Midbrain (tissue), 1 donor: ENCODE measurements around the gene EPHA10.
"Not testable (repeated sequence)": the region's sequence is repeated elsewhere in the genome, so short reads cannot be mapped to it uniquely, and the experiment has no call there.

ENCODE experiments used
- DNase-seq: peaks from one replicate; lab custom pipeline; 2025; lab: John Stamatoyannopoulos, UW

The EPHA10 gene

DNA sequence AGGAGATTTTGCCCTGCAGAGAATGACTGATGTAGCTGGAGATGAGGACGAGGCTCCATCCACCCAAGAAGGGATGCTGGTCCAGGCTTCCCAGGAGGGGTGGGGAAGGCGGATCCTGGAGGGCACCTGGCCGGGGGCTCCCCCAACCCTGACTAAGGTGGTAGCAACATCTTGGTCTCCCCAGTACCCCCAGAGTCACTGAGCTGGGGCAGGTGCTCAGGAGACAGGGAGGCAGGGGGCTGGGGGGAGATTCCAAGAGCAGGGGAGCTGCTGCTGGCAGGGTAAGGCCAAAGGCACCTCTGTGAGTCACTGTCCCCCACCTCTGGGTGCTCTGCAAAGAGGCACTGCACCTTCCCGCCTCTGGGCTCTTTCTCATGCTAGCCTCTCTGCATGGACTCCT, 48.6 kb downstream of the EPHA10 start:
- DNase-seq = no peak

DNA sequence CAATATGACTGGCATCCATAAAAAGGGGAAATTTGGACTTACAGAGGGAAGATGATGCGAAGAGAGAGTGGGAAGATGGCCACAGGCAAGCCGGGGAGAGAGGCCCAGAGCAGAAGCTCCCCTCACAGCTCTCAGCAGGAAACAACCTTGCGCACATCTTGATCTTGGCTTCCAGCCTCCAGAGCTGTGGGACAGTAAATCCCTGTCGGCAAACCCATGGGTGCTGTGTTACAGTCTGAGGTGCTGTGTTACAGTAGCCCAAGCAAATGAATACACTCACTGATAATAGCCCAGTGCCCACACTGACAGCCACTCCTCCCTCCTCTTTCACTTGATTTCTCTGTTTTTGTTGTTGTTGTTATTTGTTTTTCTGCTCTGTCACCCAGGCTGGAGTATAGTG, 50.2 kb downstream of the EPHA10 start:
- DNase-seq = no peak

DNA sequence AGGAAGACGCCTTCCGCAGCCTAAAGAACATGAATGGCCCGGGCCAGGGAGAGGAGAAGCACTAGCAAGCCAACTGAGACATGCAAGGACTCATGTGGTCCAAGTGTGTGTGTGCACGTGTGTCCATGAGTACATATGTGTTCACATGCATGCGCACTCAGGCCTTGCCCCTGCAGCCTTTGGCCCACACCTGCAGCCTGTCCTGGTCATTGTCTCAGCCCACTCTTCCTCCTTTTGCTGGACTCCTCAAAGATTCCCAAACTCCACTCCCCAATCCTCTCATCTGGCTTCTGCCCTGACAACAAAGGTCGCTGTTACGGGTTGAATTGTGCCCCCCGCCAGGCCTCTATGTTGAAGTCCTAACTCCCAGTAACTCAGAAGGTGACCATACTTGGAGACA, 50.7 kb downstream of the EPHA10 start:
- DNase-seq = no peak

DNA sequence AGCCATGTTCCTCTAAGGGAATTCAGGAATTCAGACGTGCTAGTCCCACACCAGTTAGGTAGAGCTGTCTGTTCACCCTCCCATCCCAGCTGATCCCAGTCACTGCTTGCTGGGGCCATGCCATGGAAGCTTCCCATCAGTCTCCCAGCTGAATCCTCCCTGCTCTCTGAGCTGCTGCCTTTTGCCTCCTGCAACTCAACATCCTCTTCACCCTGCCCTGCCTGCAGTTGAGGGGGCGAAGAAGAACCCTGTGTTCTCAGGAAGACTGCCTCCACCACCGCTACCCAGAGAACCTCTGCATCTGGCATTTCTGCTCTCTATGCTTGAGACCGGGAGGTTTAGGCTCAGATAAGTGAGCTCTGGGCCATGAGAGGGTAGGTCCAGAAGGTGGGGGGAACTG, 56.4 kb downstream of the EPHA10 start:
- DNase-seq = no peak

DNA sequence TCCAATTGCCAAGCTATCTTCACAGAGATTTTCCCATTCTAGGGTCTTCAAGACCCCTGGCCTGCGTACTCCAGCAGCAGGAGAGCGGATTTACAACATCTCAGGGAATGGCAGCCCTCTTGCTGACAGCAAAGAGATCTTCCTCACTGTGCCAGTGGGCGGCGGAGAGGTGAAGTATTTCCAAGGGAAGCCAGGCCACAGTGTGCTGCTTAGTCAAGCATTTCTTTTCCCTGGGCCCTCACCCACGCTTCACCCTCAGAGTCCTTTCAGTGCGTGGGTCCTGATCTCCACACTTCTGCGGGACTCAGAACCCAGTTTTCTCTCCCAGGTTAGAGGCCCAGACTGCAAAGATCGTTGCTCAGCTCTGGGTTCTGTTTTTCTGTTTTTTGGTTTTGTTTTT, 59.5 kb downstream of the EPHA10 start:
- no peak for DNase-seq

DNA sequence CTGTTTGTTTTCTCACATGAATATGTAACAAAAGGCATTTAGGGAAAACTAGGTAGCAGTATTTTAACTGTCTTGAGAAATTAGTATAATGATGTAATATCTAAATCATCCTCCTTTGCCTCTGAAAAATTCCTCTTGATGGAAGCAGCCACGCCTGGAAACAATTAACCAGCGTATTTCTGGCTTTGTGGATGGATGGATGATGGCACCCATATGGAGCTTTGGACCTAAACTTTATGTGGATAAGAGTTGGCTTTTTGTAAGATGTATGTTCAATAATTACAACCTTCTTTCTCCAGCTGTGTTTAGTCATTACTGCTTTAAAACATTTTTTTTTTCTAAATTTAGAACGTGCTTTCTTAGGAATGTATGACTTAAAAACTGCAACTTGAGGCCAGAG, 60.0 kb downstream of the EPHA10 start:
- no peak for DNase-seq

DNA sequence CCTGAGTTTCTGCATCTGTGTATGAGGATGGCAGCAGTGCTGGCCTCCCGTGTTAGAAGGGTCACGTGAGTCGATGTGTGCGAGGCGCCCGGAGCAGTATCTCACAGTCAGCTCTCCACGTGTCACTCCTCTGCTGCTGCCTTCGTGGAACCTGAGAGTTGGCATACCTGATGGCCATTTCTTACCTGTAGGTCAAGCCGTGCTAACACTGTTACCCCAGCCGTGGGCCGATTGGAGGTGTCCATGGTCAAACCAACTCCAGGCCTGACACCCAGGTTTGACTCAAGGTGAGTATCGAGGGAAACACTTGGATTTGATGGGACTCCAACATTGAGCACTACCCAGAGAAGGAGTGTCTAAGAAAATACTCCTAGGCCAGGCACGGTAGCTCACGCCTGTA, 61.9 kb downstream of the EPHA10 start:
- no peak for DNase-seq

DNA sequence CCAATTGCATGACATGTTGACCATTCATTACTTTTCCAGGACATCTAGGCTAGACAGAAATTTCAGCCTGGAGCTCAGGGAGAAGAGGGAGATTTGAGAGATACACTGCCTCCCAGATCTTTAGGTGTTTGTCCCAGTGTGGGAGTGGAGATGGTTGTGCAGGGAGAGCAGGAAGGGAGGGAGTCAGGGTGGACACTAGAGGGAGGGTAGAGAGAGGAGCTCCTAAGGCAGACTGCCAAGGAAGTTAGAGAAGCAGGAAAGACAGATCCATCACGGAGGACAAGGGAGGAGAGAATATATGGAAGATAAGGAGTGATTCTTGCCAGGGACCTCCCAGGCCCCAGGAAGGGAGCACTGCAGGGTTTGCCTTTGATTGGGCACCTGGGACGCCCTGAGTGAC, 63.9 kb downstream of the EPHA10 start:
- no peak for DNase-seq

DNA sequence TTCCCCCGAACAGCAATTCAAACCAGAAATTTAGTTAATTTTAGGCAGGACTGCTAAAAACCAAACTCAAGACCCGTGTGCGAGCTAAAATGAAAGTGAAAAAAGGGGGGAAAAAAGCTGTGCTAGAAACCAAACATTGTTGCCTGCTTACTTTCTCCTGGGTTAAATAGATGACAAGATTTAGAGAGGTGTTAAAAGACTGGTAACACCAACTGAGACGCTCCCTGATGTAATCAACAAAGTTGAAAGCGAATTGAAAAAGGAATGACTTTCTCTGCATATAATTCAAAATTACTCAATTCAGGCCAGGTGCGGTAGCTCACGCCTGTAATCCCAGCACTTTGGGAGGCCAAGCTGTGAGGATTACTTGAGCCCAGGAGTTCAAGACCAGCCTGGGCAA, 65.8 kb downstream of the EPHA10 start:
- no peak for DNase-seq

DNA sequence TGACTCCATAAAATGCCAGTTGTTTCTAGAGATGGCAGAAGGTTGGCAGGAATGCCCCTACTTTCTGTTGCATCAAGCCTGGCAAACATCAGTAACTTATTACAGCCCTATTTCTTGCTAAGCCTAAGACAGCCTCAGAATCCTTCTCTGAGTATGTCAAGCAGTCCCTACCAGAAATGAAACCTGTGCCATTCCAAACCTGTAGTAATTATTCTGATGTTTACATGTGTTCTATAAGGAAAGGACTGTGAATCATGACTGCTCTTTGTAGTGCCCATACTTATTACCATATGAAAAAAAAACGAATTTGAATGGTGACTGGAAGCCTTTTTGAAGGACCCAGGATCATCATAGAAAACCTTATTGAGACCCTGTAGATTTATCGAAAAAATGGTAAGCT, 67.2 kb downstream of the EPHA10 start:
- no peak for DNase-seq

DNA sequence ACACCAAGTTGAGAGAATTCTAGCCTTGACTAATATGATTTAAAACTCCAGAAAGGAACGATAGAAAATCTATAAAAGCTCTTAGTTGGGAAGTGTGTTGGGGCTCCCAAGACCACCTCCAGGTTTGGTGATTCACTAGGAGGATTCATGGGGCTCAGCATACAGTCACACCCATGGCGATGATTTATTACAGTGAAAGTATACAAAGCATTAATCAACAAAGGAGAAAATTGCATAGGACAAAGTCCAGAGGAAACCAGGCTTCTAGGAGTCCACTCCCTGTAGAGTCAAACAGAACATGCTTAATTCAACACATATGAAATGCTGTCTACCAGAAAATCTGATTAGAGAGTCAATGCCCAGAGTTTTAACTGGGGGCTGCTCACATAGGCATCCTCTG, 67.8 kb downstream of the EPHA10 start:
- no peak for DNase-seq

DNA sequence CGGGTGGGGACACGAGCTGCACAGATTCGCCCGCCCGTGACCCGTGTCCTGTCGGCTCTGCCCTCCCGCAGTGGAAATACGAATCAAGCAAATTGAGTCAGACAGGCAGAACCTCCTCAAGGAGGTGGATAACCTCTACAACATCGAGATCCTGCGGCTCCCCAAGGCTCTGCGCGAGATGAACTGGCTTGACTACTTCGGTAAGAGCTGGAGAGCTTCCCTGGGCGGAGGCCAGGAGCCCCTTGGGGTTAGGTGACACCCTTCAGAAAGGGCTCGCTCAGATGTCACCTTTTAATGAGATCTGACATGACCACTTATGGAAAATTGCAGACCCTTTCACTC, 72.1 kb downstream of the EPHA10 start:
- DNase-seq = no peak

DNA sequence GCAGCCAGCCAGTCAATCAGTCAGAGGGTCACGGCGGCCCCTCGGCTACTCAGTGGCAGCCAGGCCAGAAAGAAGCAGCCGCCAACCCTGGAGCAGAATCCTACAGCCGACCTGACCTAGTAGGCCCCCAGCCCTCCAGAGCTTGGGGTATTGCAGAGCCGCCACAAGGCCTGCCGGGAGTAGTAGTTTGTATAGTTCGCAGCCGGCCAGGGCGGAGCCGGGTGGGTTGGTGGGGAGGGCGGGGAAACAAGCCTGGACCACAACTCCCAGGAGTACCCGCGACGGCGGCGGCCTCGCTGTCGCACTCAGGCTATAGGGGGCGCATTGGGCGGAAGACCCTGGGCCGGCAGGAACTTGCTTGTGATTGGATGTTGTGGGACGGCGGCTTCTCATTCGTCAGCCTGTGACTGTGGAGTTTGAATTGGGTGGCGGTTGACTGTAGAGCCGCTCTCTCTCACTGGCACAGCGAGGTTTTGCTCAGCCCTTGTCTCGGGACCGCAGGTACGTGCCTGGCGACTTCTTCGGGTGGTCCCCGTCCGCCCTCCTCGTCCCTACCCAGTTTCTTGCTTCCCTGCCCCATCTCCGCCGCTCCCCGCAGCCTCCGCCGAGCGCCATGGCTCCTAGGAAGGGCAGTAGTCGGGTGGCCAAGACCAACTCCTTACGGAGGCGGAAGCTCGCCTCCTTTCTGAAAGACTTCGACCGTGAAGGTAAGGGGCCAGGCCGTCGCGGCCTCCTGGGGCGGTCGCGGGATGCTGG, 72.7 kb downstream of the EPHA10 start, which contains the start of gene CDCA8:
Gene CDCA8, plus strand, starts transcription at position 439 of the 756 bp plus-strand sequence. Its CDS starts 175 bp downstream, at position 614.
- DNase-seq = peak; percentile 98

DNA sequence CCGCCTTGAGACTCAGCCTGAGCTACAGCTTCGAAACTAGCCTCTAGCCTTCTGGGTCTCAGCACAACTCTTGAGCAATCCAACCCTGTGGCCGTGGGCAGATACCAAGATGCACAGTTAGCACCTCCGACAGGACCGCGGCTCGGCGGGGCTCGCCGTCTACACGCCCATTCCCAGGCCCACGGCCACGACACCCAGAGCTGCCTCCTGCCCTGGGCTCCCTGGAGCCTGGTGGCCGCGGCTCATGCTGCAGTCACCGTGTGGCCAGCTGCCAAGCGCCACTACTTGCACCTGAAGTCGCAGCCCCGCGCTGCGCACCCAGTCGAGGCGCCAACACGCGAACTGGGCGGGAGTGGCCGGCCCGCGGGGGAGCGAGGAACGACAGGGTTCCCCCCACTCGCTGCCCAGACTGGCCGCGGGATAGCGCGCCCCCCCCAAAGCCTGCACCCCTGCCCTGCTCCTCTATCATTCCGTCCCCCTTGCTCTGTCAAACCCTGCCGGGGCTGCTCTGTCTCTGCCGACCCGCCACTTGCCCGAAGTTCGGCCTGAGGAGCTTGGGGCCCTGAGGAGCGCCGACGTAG, 73.3 kb downstream of the EPHA10 start:
- DNase-seq = no peak

DNA sequence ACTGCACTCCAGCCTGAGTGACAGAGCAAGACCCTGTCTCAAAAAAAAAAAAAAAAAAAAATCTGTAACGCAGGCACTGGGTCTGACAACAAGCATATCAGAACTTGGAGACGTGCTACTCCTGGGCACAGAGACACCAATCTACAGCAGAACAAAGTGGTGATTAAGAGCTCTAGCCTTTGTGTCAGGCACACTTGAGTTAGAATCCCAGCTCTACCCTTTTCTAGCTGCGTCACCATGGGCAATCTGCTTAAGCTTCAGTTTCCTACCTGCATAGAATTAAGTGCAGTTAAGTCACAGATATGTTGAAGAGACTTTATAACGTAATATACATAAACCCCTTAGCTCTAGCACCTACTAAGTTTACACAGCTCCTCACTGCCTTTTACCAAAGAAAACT, 76.0 kb downstream of the EPHA10 start:
- no peak for DNase-seq

DNA sequence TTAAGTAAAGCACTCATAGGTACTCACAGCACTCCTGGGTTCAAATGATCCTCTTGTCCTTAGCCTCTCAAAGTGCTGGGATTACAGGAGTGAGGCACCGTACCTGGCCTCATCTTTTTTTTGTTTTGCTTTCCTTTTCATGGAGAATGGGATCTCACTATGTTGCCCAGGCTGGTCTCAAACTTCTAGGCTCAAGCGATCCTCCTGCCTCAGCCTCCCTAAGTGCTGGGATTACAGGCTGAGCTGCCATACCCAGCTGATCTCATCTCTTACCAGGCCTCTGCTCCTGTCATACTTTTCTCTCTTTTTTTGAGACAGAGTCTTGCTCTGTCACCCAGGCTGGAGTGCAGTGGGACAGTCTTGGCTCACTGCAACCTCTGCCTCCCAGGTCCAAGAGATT, 77.2 kb downstream of the EPHA10 start:
- DNase-seq = not testable (repeated sequence)

DNA sequence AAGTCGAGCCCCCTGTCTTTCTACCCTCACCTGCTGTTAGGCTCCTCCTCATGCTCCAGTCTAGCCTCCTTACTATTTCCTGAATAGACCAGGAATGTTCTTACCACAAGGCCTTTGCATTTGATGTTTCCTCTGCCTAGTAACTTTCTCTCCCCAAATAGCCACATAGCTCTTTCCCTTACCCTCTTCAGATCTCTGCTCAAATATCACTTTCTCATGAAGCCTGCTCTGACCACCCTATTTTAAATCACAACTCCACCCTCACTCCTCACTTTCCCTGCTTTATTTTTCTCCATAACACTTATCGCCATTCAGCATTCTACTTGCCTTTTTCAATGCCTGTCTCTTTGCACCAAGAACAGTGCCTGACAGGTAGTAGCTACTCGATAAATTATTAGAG, 79.2 kb downstream of the EPHA10 start:
- no peak for DNase-seq

DNA sequence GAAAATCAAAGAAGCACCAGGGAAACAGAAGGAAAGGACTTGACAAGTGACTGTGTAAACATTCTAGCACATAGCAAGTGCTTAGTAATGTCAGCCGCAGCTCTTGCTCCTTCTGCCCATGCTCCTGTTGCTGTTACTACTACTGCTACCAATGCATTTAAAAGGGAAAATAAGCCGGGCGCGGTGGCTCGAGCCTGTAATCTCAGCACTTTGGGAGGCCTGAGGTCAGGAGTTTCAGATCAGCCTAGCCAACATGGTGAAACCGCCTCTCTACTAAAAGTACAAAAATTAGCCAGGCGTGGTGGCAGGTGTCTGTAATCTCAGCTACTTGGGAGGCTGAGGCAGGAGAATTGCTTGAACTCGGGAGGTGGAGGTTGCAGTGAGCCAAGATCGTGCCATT, 80.7 kb downstream of the EPHA10 start:
- not testable (repeated sequence) for DNase-seq

DNA sequence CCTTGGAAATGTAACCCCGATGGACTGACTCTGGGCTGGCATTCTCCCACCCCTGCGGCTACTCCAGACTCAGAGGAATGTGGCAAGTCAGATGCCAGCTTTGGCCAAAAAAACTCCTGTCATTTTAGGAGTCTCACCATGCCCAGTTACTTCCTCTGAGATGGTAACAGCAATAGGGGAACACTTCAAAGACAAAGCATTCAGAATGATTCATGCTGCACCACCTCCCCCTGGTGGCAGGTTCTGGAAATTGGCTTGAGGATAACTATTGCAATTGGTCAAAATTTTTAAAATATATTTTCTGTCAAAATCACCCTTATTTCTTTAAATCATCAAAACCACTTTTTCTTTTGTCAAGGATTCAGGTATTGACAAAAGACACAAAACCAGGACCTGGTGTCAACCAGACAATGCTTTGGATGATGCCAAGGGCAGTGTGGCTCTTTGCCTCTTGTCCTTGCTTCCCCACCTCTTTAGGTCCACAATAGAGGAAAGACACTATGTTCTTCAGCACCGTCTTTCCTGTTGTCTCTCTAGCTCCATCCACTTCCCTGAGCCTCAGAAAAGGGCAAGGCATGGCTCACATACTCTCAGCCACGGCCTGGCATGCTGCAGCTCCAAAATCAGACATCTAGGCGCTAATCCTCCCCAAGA, 82.5 kb downstream of the EPHA10 start:
- DNase-seq = peak; percentile 75

DNA sequence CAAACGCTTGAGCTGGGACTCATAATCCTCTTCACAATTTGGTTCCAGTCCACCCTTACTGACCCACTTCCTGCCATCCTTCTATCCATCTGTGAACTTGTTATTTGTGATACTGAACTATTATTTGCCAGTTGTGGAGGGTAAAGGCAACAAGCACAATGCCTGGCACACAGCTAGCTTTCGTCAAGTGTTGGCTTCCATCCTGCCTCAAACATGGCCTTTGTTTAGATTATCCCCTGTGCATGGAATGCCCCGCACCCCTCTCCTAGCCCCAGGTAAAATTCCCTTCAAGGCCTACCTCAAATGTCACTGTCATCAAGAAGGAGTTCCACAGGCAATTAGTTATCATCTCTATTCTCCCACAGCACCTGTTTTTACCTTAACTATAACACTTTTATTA, 84.0 kb downstream of the EPHA10 start:
- DNase-seq = no peak

DNA sequence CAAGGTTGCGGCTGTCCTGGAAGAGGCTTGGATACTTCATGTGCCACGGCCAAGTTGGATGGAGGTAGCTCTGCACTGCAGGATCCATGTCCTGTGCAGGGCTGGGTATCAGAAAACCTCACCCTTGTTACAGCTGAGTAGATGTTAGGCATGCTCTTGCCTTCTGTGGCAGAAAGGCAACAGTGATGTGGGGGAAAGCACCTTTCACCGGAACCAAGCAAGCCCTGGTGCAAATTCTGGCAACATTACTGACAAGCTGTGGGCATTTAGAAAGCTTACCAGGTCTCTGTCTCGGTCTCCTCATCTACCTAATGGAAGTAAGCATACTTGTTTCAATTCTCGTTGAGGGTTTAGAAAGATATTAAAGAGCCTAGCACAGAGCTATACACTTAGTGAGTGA, 87.1 kb downstream of the EPHA10 start:
- no peak for DNase-seq

DNA sequence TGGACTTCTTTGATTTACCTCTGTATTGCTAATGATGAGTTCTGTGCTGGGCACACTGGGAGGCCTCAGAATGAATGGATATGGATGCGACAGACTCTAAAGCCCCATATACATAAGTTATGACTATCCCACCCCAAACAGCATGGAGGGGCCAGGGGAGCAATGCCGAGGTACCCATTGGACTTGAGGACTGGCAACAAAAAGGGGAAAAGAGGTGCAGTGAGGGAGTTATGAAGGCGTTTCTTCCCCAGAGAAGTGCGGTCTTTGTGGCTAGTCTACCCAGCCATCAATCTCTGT, 87.8 kb downstream of the EPHA10 start:
- DNase-seq = no peak

DNA sequence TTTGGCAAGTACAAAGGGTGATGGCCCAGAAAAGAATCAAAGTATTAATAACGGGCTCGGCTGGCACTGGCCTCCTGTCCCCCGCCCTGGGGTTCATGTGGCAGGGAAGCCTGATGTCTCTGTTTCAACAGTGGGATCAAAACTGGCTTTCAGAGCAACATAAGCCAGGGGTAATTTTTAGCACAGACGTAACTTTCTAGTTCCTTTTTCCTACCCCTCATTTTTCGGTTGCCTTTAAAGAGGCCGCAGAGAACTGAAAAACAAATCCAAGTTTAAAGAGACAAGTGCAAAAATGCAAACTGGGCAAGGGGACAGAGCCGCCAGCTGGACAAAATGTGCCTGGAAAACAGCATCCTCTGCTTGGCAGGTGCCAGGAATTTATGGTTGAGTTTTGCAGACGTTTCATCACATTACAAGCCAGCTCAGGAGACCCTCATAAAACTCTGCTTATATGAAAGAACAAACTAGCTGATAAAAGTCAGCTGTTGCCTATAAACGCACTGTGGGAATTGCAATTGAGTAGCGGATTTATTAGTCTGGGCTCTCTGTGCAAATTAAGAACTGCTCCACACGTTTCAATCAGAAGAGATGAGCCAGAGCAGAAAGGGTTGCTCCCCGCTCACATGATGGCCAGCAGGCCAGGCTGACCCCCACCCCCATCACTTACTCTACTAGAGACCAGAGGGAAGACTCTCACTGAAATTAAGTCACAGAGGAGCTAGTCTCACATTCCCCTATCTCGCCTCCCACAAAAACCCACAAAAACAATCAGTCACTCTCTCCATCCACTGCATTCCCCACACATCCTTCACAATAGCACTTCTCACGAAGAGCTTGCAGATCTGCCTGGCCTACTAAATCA, 88.4 kb downstream of the EPHA10 start:
- peak; percentile 34 for DNase-seq
